HG02763 (cell line): ENCODE measurements around the gene NXPE2.
"Not testable (repeated sequence)": the region's sequence is repeated elsewhere in the genome, so short reads cannot be mapped to it uniquely, and the experiment has no call there.

Experiments used
- ATAC-seq: cut with Tn5 transposase; IDR thresholded peaks from one replicate; pipeline ENCODE4 v1.9.1; 2021; ENCODE audit warnings: mild to moderate bottlenecking, moderate library complexity; ENCODE audit not compliant: unreplicated experiment

Gene NXPE2

GRCh38 chr11:114678125-114679036 lies at the start of gene NXPE2:
Gene NXPE2 (plus strand): TSS chr11:114678527. CDS start chr11:114678576, 49 bp downstream.
- no peak for ATAC-seq

- not testable (repeated sequence) for ATAC-seq
Observed at GRCh38 chr11:114631445-114631965, 46.8 kb upstream of the NXPE2 start.

GRCh38 chr11:114639440-114639839 lies 38.9 kb upstream of the NXPE2 start:
- ATAC-seq, result not testable (repeated sequence)

GRCh38 chr11:114650661-114651060 lies 27.7 kb upstream of the NXPE2 start:
- ATAC-seq, result no peak

GRCh38 chr11:114651145-114651718 lies 27.1 kb upstream of the NXPE2 start:
- ATAC-seq, result no peak

GRCh38 chr11:114653148-114653547 lies 25.2 kb upstream of the NXPE2 start:
- no peak for ATAC-seq

GRCh38 chr11:114664641-114665040 lies 13.7 kb upstream of the NXPE2 start:
- no peak for ATAC-seq

GRCh38 chr11:114666760-114667159 lies 11.6 kb upstream of the NXPE2 start:
- no peak for ATAC-seq

- ATAC-seq, result no peak
Observed at GRCh38 chr11:114668109-114668508, 10.2 kb upstream of the NXPE2 start.

GRCh38 chr11:114673661-114674060 lies 4.7 kb upstream of the NXPE2 start:
- no peak for ATAC-seq

- no peak for ATAC-seq
Observed at GRCh38 chr11:114679505-114679904, 1.2 kb downstream of the NXPE2 start.

GRCh38 chr11:114683007-114683406 lies 4.7 kb downstream of the NXPE2 start:
- ATAC-seq, result no peak

GRCh38 chr11:114684636-114685035 lies 6.3 kb downstream of the NXPE2 start:
- no peak for ATAC-seq

- ATAC-seq, result no peak
Observed at GRCh38 chr11:114685097-114685496, 6.8 kb downstream of the NXPE2 start.

GRCh38 chr11:114705280-114706024 lies 27.1 kb downstream of the NXPE2 start:
- no peak for ATAC-seq

- no peak for ATAC-seq
Observed at GRCh38 chr11:114709960-114710359, 31.6 kb downstream of the NXPE2 start.

GRCh38 chr11:114713756-114714155 lies 35.4 kb downstream of the NXPE2 start:
- ATAC-seq, result no peak

GRCh38 chr11:114719562-114719961 lies 41.2 kb downstream of the NXPE2 start:
- ATAC-seq, result no peak

- ATAC-seq, result no peak
Observed at GRCh38 chr11:114724916-114725524, 46.7 kb downstream of the NXPE2 start.

GRCh38 chr11:114725623-114726022 lies 47.3 kb downstream of the NXPE2 start:
- no peak for ATAC-seq

- ATAC-seq, result no peak
Observed at GRCh38 chr11:114736806-114737205, 58.5 kb downstream of the NXPE2 start.
